ENCODE data around the gene RTBDN.

RTBDN gene

GRCh38 chr19:12778017-12778904, 56.1 kb downstream of the RTBDN start:
- DNase-seq: peak; percentile 43

- peak; percentile 83 for DNase-seq
Measured at GRCh38 chr19:12777217-12778016, 57.0 kb downstream of the RTBDN start.

All from stimulated activated CD4-positive, alpha-beta T cell treated with anti-CD3 and anti-CD28 coated beads, Interleukin-4, amount 100 ng/mL, for 24 hours (primary cell).